EH (cell line): Measurements from ENCODE around the gene ZNF268.
"Not testable (repeated sequence)": the region's sequence is repeated elsewhere in the genome, so short reads cannot be mapped to it uniquely, and the experiment has no call there.

Experiments used
- DNase-seq: peaks from one replicate; pipeline ENCODE4 v3.0.0-alpha.2; 2015; ENCODE audit warnings: low read depth

ZNF268 gene

DNA sequence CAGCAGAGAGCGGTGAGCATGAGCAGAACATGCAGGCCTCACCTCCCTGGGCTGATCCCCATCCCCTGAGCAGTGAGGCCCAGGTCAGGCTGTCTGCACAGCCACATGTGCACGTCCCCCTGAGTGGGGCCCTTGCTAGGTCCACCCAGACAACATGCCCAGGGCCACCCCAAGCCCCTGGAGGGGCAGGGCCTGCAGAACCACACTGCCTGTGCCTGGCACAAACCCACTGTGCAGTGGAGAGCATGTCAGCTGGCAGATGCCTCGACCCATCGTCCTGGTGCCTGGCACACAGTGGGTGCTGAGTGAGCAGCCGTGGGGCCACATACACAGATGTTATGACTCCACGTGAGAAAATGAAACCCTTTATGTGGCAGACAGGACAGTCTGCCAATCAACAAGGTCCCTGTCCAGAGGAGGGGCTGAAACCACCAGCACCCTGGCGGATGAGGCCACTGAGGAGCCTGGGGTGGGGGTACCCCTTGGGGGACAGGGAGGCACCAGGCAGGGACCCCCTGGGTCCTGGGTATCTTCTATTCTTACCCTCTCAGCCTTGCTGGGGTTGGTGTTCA is 46.1 kb downstream of the ZNF268 start:
- DNase-seq: no peak

DNA sequence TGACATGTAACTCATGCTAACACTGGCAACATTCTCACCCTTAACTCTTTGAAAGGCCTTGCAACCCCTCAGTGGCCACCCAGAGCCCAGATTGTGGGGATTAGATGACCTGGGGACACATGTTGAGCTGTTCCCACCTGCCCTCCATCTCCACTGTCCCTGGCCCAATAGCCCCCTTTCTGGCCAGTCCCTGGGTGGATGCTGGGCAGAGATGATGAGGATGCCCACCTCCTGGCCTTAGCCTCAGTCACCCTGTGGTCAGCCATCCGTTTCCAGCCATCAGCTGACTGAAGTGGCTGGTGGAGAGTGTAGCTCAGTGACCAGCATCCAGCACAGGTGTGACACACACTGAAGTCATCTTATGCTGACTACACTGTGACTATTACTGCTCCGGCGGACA is 49.7 kb downstream of the ZNF268 start:
- DNase-seq: no peak

DNA sequence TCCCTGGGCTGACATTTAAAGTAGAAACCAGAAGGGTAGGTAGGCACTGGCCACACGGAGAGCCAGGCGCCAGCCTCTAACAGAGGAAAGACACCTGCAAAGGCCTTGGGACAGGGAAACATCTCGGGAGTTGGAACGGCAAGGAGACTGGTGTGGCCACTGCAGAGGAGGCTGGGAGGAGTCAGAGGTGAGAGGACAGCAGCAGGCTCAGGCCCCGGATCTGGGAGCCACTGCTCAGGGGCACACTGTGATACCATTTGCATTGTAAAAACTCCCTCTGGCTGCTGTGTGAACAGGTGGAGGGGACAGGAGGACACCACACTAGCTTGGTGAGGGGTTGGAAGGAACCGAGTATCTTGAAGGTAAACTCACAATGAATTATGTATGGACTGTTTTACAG is 51.7 kb downstream of the ZNF268 start:
- DNase-seq: no peak

DNA sequence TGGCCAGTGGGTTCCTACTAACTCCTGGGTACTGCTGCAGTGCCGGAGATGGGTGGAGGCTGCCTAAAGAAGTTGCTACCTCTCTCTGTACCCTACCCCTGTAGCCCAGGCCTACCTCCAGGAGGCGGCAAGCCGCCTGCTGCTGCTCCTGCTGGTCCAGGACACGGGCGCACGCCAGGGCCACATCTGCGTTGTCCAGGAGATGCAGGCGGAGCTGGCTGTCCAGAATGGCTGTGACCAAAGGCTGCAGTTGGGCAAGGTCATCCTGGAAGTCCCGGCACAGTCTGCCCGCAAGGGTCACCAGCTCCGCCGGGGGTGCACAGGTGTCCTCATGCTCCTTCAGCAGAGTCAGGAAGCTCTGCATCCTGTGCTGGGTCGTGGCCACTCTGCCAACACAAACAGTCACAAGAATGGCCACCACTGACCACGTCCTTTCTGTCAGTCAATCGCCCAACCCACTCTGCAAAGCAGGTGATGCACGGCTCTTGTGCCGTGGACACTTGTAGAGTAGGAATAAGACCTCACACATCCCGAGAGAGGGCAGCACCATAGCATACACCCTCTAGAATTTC is 52.8 kb downstream of the ZNF268 start:
- DNase-seq: no peak

DNA sequence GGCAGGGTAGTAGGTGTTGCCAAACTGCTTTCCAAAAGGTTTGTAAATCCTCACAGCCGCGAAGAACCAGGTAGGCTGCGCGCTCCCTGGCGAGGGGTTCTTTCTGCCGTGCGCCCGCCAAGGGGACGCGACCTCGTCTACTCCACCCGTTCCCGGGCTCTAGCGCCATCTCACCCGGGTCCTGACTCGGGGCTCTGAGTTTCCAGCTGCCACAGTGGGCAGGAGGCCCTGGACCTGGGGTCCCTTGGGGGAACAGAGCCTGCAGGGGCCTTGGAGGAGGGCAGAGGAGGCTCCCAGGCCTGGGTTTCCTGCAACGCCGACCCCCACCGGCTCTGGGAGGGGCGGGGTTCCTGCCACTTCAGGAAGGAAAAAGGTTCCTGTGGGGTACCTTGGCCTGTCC is 53.7 kb downstream of the ZNF268 start:
- no peak for DNase-seq

DNA sequence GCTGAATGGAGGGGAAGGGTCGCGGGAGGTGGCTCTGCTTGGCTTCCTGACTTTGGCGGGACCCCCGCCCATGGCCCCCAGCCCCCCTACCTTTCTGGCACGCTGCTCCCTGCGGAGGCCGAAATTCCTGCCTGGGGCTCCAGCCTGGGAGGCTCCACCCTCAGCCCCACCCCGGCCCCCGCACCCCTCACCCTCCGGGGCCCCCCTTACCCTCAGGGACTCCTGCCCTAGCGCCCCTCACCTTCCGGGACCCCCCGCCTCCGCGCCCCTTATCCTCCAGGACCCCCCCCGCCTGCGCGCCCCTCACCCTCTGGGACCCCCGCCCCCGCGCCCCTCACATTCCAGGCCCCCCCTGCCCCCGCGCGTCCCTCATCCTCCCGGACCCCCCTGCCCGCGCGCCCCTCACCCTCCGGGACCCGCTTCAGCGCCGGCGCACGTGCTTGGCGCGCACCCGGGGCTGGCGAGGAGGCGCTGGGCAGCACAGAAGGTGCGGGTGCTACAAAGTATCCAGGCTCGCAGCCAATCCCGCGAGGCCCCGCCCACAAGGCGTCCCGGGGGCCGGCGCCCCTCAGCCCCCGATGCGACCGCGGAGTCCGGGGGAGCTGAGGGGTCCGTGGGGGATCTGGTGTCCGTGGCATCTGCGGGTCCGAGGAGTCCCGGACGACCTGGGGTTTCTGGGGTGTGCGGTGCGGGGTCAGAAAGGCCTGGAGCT is 54.3 kb downstream of the ZNF268 start, which contains the start of gene ANHX:
Gene ANHX, minus strand, starts transcription at position 477 of the 712 bp plus-strand sequence. CDS start 1,521 bp downstream, outside the sequence.
- no peak for DNase-seq

DNA sequence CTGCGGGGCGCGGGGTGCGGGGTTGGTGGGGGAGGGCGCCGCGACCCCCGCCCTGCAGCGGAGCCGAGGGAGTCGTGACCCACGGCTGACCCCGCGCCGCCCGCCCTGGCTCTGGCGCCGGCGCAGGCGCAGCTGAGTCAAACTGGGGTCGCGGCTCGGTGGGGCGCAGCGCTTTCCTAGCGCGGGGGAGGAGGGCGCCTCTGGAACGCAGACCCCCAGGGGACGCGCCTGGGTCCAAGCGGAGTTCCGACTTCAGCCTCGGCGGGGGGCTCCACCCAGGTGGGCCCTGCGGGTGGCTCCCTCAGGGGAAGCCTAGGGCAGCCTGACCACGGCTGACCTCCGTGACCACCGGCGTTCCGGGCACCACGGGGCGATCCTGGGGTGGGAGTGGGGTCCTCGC is 54.8 kb downstream of the ZNF268 start:
- no peak for DNase-seq

DNA sequence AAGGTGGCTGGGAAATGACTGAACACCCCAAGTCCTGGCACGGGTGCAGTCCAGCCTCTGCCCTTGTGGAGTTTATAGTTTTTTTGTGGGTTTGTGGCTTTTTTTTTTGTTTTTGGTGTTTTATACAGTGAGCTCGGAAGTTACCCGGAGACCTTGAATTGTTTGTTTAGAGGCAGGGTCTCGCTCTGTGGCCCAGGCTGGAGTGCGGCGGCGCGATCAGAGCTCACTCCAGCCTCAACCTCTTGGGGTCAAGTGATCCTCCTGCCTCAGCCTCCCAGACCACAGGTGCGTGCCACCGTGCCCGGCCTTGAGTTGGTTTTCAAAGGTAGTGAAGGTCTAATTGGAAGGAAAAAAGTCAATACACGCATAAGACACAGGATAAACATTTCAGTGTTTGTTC is 55.3 kb downstream of the ZNF268 start:
- DNase-seq: no peak

DNA sequence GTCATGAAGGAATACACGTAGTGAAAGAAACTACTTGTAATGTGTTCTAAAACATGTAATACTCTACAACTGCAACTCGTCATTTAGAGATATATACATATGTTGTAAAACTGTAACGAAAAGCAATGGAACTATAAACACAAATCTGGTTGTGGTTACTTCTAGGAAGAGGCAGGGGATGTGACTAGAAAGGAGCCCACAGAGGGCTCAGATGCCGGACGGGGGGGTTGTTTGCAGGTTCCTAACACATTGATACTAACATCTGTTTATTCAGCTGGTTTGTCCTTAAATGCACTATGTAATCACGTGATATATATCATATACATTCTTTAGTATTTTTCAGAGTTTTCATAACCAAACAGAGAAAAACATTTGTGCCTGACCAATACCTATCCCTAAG is 70.4 kb downstream of the ZNF268 start:
- no peak for DNase-seq

DNA sequence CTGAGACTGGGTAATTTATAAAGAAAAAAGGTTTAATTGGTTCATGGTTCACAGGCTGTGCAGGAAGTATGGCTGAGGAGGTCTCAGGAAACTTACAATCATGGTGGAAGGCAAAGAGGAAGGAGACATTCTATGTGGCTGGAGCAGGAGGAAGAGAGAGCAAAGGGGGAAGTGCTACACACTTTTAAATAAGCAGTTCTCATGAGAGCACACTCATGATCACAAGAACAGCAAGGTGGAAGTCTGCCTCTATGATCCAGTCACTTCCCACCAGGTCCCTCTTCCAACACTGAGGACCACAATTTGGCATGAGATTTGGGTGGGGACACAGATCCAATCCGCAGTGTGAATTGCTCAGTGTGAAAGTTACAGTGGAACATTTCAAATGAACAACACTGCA is 74.5 kb downstream of the ZNF268 start:
- DNase-seq: not testable (repeated sequence)

DNA sequence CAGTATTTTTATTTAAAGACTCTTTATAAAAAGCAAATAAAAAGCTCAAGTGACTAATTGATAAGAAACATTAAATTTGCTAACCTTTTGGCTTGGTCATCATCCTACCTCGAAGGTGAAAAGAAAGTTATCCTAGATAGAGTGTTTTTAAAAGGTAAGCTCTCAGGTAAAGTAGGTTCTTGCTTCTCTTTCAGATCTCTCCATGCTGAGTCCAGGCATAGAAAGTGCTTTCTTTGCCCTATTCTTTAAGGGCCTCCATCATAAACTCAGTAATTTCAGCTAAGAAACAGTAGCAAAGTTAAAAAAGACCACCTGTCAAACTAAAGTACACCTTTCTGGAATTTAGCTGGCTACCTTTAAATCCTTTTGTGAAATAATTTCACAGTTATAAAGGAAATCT is 75.0 kb downstream of the ZNF268 start:
- DNase-seq: no peak

DNA sequence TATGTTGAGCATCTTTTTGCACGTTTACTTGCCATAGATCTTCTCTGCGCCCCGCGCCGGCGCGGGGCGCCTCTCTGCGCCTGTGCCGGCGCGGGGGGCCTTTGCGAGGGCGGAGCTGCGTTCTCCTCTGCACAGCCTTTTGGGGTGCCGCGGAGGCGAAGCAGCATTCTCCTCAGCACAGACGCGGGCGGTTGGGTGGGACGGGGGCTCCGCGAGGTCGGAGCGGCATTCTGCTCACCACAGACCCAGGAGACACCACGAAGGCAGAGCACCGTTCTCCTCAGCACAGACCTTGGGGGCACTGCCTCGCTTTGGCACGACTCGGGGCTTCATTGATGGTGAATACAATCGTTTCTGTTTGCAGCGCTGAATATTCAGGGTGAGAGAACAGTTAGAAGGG is 82.9 kb downstream of the ZNF268 start:
- DNase-seq: no peak
